Measurements from ENCODE around the gene KCNQ1. TPM values are rescaled to one million over a fixed set of nuclear protein-coding genes. Genes with fewer than 3 reads are reported as not detected.
"Not testable (repeated sequence)": the region's sequence is repeated elsewhere in the genome, so short reads cannot be mapped to it uniquely, and the experiment has no call there.

The KCNQ1 gene
- total RNA-seq, 3 donors from 2014 or later: 3.6 to 6.2 (median 5.1) TPM

- Histone ChIP-seq H3K9me3 (peaks cover 11 to 34% of the 10 kb centered on the region in 2 donors), H3K27me3 (no peaks in the 10 kb centered on the region), H3K4me3 (no peak overlapping the region), H3K4me1 (no peaks in the 10 kb centered on the region), H3K36me3 (no peaks in the 10 kb centered on the region), H3K27ac (no peak overlapping the region)
- DNase-seq (ENCODE audit: low spot score in 2 of 2): no peak
- TF ChIP-seq POLR2A (IDR thresholded peaks at IDR 0.05) (no peak), CTCF (IDR thresholded peaks at IDR 0.05) (no peak), POLR2AphosphoS5 (IDR thresholded peaks at IDR 0.05) (no peak)
- intact Hi-C loops (cut with DNase I; ENCODE audit: low total_unique reads): no loop called here
These were observed 44.3 kb downstream of the KCNQ1 start for GRCh38 chr11:2489083-2489482.

GRCh38 chr11:2497951-2498350 is 53.1 kb downstream of the KCNQ1 start:
- H3K9me3 ChIP-seq: peaks cover 0 to 29% of the 10 kb centered on the region in 2 donors

GRCh38 chr11:2498750-2499149 is 53.9 kb downstream of the KCNQ1 start:
- Histone ChIP-seq H3K9me3 (peaks cover 0 to 24% of the 10 kb centered on the region in 2 donors), H3K4me1 (no peaks in the 10 kb centered on the region), H3K4me3 (no peak overlapping the region), H3K27me3 (no peaks in the 10 kb centered on the region), H3K36me3 (no peaks in the 10 kb centered on the region), H3K27ac (no peak overlapping the region)
- intact Hi-C loops (cut with DNase I; ENCODE audit: low total_unique reads): no loop called here
- TF ChIP-seq POLR2AphosphoS5 (IDR thresholded peaks at IDR 0.05) (no peak), CTCF (IDR thresholded peaks at IDR 0.05) (no peak), POLR2A (IDR thresholded peaks at IDR 0.05) (no peak)
- DNase-seq (ENCODE audit: low spot score in 2 of 2): no peak

More at GRCh38 chr11:2497951-2498350, 53.1 kb downstream of the KCNQ1 start:
- intact Hi-C loops (cut with DNase I; ENCODE audit: low total_unique reads); H3K4me1 ChIP-seq; H3K4me3 ChIP-seq; H3K27me3 ChIP-seq; H3K27ac ChIP-seq; DNase-seq (ENCODE audit: low spot score in 2 of 2); H3K36me3 ChIP-seq: not testable (repeated sequence)

- no peak for DNase-seq (ENCODE audit: low spot score in 2 of 2)
- intact Hi-C loops (cut with DNase I; ENCODE audit: low total_unique reads): no loop called here
These were observed 62.5 kb downstream of the KCNQ1 start for GRCh38 chr11:2507212-2507901.

GRCh38 chr11:2507945-2508749 is 63.3 kb downstream of the KCNQ1 start:
- no peaks in the 10 kb centered on the region for H3K27me3 ChIP-seq
- no peak overlapping the region for H3K4me3 ChIP-seq
- H3K36me3 ChIP-seq: no peaks in the 10 kb centered on the region
- no peak for TF ChIP-seq POLR2A (IDR thresholded peaks at IDR 0.05)
- TF ChIP-seq POLR2AphosphoS5 (IDR thresholded peaks at IDR 0.05): no peak
- no peak for TF ChIP-seq CTCF (IDR thresholded peaks at IDR 0.05)
- H3K27ac ChIP-seq: no peak overlapping the region
- no peaks in the 10 kb centered on the region for H3K9me3 ChIP-seq
- peak in 1 of 2 donors; percentile 7 for DNase-seq (ENCODE audit: low spot score in 2 of 2)
- intact Hi-C loops (cut with DNase I; ENCODE audit: low total_unique reads): no loop called here
- H3K4me1 ChIP-seq: no peaks in the 10 kb centered on the region

More at GRCh38 chr11:2507212-2507901, 62.5 kb downstream of the KCNQ1 start:
- H3K36me3 ChIP-seq: no peaks in the 10 kb centered on the region
- H3K27ac ChIP-seq: no peak overlapping the region
- no peaks in the 10 kb centered on the region for H3K27me3 ChIP-seq
- H3K9me3 ChIP-seq: no peaks in the 10 kb centered on the region
- TF ChIP-seq POLR2AphosphoS5 (IDR thresholded peaks at IDR 0.05) (no peak), CTCF (IDR thresholded peaks at IDR 0.05) (no peak), POLR2A (IDR thresholded peaks at IDR 0.05) (no peak)
- no peaks in the 10 kb centered on the region for H3K4me1 ChIP-seq
- no peak overlapping the region for H3K4me3 ChIP-seq
